BLaER1 (cell line): ENCODE results near the gene DPP6.

Source experiments
- H3K27ac ChIP-seq: shearing (Covaris generic); formaldehyde crosslinking; 2 replicates; pipeline ENCODE4 v1.8.1; 2022
- H3K27me3 ChIP-seq: shearing (Covaris generic); formaldehyde crosslinking; 2 replicates; pipeline ENCODE4 v1.8.1; 2022
- H3K36me3 ChIP-seq: shearing (Covaris generic); formaldehyde crosslinking; 2 replicates; pipeline ENCODE4 v1.8.1; 2022
- H3K4me1 ChIP-seq: shearing (Covaris generic); formaldehyde crosslinking; 2 replicates; pipeline ENCODE4 v1.8.1; 2022
- H3K4me2 ChIP-seq: shearing (Covaris generic); formaldehyde crosslinking; 2 replicates; pipeline ENCODE4 v1.8.1; 2022
- H3K4me3 ChIP-seq: shearing (Covaris generic); formaldehyde crosslinking; 2 replicates; pipeline ENCODE4 v1.8.1; 2022
- H3K9ac ChIP-seq: shearing (Covaris generic); formaldehyde crosslinking; 2 replicates; pipeline ENCODE4 v1.8.1; 2022
- H3K9me3 ChIP-seq: shearing (Covaris generic); formaldehyde crosslinking; 2 replicates; pipeline ENCODE4 v1.8.1; 2022
- H4K20me1 ChIP-seq: shearing (Covaris generic); formaldehyde crosslinking; 2 replicates; pipeline ENCODE4 v1.8.1; 2022
- Cebpa-rat ChIP-seq: shearing (Covaris generic); IDR thresholded peaks from 2 replicates; pipeline ENCODE4 v1.8.1; 2022

The DPP6 gene

GRCh38 chr7:154881026-154881425, 828.8 kb downstream of the DPP6 start:
- H3K4me1 ChIP-seq = no peaks in the 10 kb centered on the region
- H3K4me2 ChIP-seq = no peak overlapping the region
- H3K27ac ChIP-seq = no peak overlapping the region
- no peaks in the 10 kb centered on the region for H4K20me1 ChIP-seq
- H3K36me3 ChIP-seq = no peaks in the 10 kb centered on the region
- H3K9ac ChIP-seq = no peak overlapping the region
- no peak overlapping the region for H3K4me3 ChIP-seq
- no peaks in the 10 kb centered on the region for H3K27me3 ChIP-seq
- H3K9me3 ChIP-seq = peaks cover 6% of the 10 kb centered on the region; the same call in 1 of the 2 replicates
- no peak for TF ChIP-seq Cebpa-rat

GRCh38 chr7:154881526-154881925, 829.3 kb downstream of the DPP6 start:
- no peak for TF ChIP-seq Cebpa-rat
- Histone ChIP-seq H3K27ac (no peak overlapping the region), H4K20me1 (no peaks in the 10 kb centered on the region), H3K4me2 (no peak overlapping the region), H3K9ac (no peak overlapping the region), H3K9me3 (peaks cover 6% of the 10 kb centered on the region; the same call in 1 of the 2 replicates), H3K36me3 (no peaks in the 10 kb centered on the region), H3K27me3 (no peaks in the 10 kb centered on the region), H3K4me1 (no peaks in the 10 kb centered on the region), H3K4me3 (no peak overlapping the region)

- Histone ChIP-seq H3K36me3 (no peaks in the 10 kb centered on the region), H3K4me1 (no peaks in the 10 kb centered on the region), H3K27me3 (no peaks in the 10 kb centered on the region), H3K9ac (no peak overlapping the region), H3K4me2 (no peak overlapping the region), H3K9me3 (peaks cover 6% of the 10 kb centered on the region; the same call in 1 of the 2 replicates), H4K20me1 (no peaks in the 10 kb centered on the region), H3K4me3 (no peak overlapping the region), H3K27ac (no peak overlapping the region)
- TF ChIP-seq Cebpa-rat = no peak
Observed at GRCh38 chr7:154882931-154883474, 830.8 kb downstream of the DPP6 start.

GRCh38 chr7:154884348-154884920, 832.2 kb downstream of the DPP6 start:
- TF ChIP-seq Cebpa-rat = no peak
- no peak overlapping the region for H3K27ac ChIP-seq
- no peaks in the 10 kb centered on the region for H3K36me3 ChIP-seq
- no peaks in the 10 kb centered on the region for H3K27me3 ChIP-seq
- H4K20me1 ChIP-seq = no peaks in the 10 kb centered on the region
- H3K9ac ChIP-seq = no peak overlapping the region
- H3K4me2 ChIP-seq = no peak overlapping the region
- H3K4me3 ChIP-seq = no peak overlapping the region
- H3K4me1 ChIP-seq = no peaks in the 10 kb centered on the region
- H3K9me3 ChIP-seq = peaks cover 20% of the 10 kb centered on the region

- Histone ChIP-seq H3K27me3 (no peaks in the 10 kb centered on the region), H3K4me2 (no peak overlapping the region), H3K9me3 (peaks cover 26% of the 10 kb centered on the region), H3K9ac (no peak overlapping the region), H3K4me3 (no peak overlapping the region), H3K27ac (no peak overlapping the region), H3K36me3 (no peaks in the 10 kb centered on the region), H4K20me1 (no peaks in the 10 kb centered on the region), H3K4me1 (no peaks in the 10 kb centered on the region)
- no peak for TF ChIP-seq Cebpa-rat
Observed at GRCh38 chr7:154886591-154886990, 834.4 kb downstream of the DPP6 start.

- no peaks in the 10 kb centered on the region for H3K36me3 ChIP-seq
- no peak overlapping the region for H3K4me3 ChIP-seq
- H3K27ac ChIP-seq = no peak overlapping the region
- no peak overlapping the region for H3K4me2 ChIP-seq
- H3K9ac ChIP-seq = no peak overlapping the region
- peaks cover 21% of the 10 kb centered on the region for H3K9me3 ChIP-seq
- H3K4me1 ChIP-seq = no peaks in the 10 kb centered on the region
- no peak for TF ChIP-seq Cebpa-rat
- H3K27me3 ChIP-seq = no peaks in the 10 kb centered on the region
- no peaks in the 10 kb centered on the region for H4K20me1 ChIP-seq
Observed at GRCh38 chr7:154888690-154889089, 836.5 kb downstream of the DPP6 start.

- Histone ChIP-seq H3K4me1 (peaks cover 16% of the 10 kb centered on the region), H4K20me1 (no peaks in the 10 kb centered on the region), H3K27me3 (no peaks in the 10 kb centered on the region), H3K36me3 (no peaks in the 10 kb centered on the region), H3K4me3 (no peak overlapping the region), H3K9ac (no peak overlapping the region), H3K27ac (no peak overlapping the region), H3K9me3 (peaks cover 20% of the 10 kb centered on the region), H3K4me2 (no peak overlapping the region)
- TF ChIP-seq Cebpa-rat = no peak
Observed at GRCh38 chr7:154892459-154892858, 840.3 kb downstream of the DPP6 start.

GRCh38 chr7:154896076-154896475, 843.9 kb downstream of the DPP6 start:
- no peaks in the 10 kb centered on the region for H3K27me3 ChIP-seq
- no peaks in the 10 kb centered on the region for H4K20me1 ChIP-seq
- TF ChIP-seq Cebpa-rat = no peak

GRCh38 chr7:154898973-154899855, 847.0 kb downstream of the DPP6 start:
- Histone ChIP-seq H3K4me3 (no peak overlapping the region), H3K27me3 (no peaks in the 10 kb centered on the region), H4K20me1 (no peaks in the 10 kb centered on the region), H3K9me3 (no peaks in the 10 kb centered on the region), H3K4me2 (no peak overlapping the region), H3K4me1 (peaks cover 16% of the 10 kb centered on the region), H3K36me3 (no peaks in the 10 kb centered on the region), H3K27ac (no peak overlapping the region), H3K9ac (no peak overlapping the region)
- no peak for TF ChIP-seq Cebpa-rat

More at GRCh38 chr7:154896076-154896475, 843.9 kb downstream of the DPP6 start:
- Histone ChIP-seq H3K36me3 (no peaks in the 10 kb centered on the region), H3K4me2 (no peak overlapping the region), H3K4me1 (peaks cover 16% of the 10 kb centered on the region), H3K9me3 (no peaks in the 10 kb centered on the region), H3K4me3 (no peak overlapping the region), H3K9ac (no peak overlapping the region), H3K27ac (no peak overlapping the region)

- H3K4me2 ChIP-seq = no peak overlapping the region
- no peaks in the 10 kb centered on the region for H3K36me3 ChIP-seq
- no peak overlapping the region for H3K27ac ChIP-seq
- H3K27me3 ChIP-seq = no peaks in the 10 kb centered on the region
- TF ChIP-seq Cebpa-rat = no peak
- no peaks in the 10 kb centered on the region for H3K9me3 ChIP-seq
- H3K4me3 ChIP-seq = no peak overlapping the region
- peaks cover 16% of the 10 kb centered on the region for H3K4me1 ChIP-seq
- no peaks in the 10 kb centered on the region for H4K20me1 ChIP-seq
- H3K9ac ChIP-seq = no peak overlapping the region
Observed at GRCh38 chr7:154899862-154900261, 847.7 kb downstream of the DPP6 start.
